GM23338 (cell line): ENCODE data around the gene ODF4. TPM values are rescaled to one million over a fixed set of nuclear protein-coding genes. Genes with fewer than 3 reads are reported as not detected.

ENCODE experiments used
- ATAC-seq: fragments of 200-7000 bp; cut with Tn5 transposase; 3 replicates; pipeline ENCODE4 v1.9.1; 2020
- DNase-seq: peaks from one replicate; pipeline ENCODE4 v3.0.0-alpha.2; 2015; ENCODE audit warnings: low spot score
- H2AFZ ChIP-seq: fragments of 200-600 bp; sonication (generic); 2 replicates; pipeline ENCODE4 v1.8.0; 2016; ENCODE audit warnings: antibody characterized with exemption, mild to moderate bottlenecking, moderate library complexity
- H3F3A ChIP-seq: fragments of 200-600 bp; sonication (generic); replicated peaks from 2 replicates; pipeline ENCODE4 v1.8.0; 2017; ENCODE audit warnings: antibody characterized with exemption, mixed run types, low read depth
- H3K27ac ChIP-seq: fragments of 200-600 bp; sonication (generic); 2 replicates; pipeline ENCODE4 v1.6.1; 2016; ENCODE audit warnings: low read depth
- H3K27me3 ChIP-seq: fragments of 200-600 bp; sonication (generic); 2 replicates; pipeline ENCODE4 v1.8.0; 2016; ENCODE audit warnings: mild to moderate bottlenecking, mixed run types, moderate library complexity; ENCODE audit not compliant: insufficient read depth
- H3K36me3 ChIP-seq: fragments of 200-600 bp; sonication (generic); 2 replicates; pipeline ENCODE4 v1.8.0; 2016; ENCODE audit warnings: mild to moderate bottlenecking; ENCODE audit not compliant: insufficient read depth
- H3K4me1 ChIP-seq: fragments of 200-600 bp; sonication (generic); 2 replicates; pipeline ENCODE4 v1.8.0; 2016; ENCODE audit warnings: mild to moderate bottlenecking, moderate library complexity; ENCODE audit not compliant: insufficient read depth
- H3K4me2 ChIP-seq: fragments of 200-600 bp; sonication (generic); 2 replicates; pipeline ENCODE4 v1.7.1; 2017; ENCODE audit warnings: mixed run types
- H3K4me3 ChIP-seq: fragments of 200-600 bp; sonication (generic); 2 replicates; pipeline ENCODE4 v1.6.1; 2016; ENCODE audit warnings: mixed run types
- H3K79me2 ChIP-seq: fragments of 200-600 bp; sonication (generic); replicated peaks from 2 replicates; pipeline ENCODE4 v1.8.0; 2017; ENCODE audit warnings: mild to moderate bottlenecking; ENCODE audit not compliant: insufficient read depth
- H3K9me2 ChIP-seq: fragments of 200-600 bp; sonication (generic); 2 replicates; pipeline ENCODE4 v1.8.0; 2017; ENCODE audit not compliant: insufficient read depth
- H4K20me1 ChIP-seq: fragments of 200-600 bp; sonication (generic); replicated peaks from 2 replicates; pipeline ENCODE4 v1.8.0; 2017; ENCODE audit warnings: mild to moderate bottlenecking; ENCODE audit not compliant: insufficient read depth
- H3K27ac Mint-ChIP-seq: 2 replicates; pipeline ENCODE4 v1.8.0; 2020; ENCODE audit warnings: inconsistent platforms, mild to moderate bottlenecking, moderate library complexity, mixed read lengths
- H3K27me3 Mint-ChIP-seq: 3 replicates; pipeline ENCODE4 v1.8.0; 2022; ENCODE audit warnings: low read depth, mild to moderate bottlenecking, moderate library complexity, mixed read lengths, inconsistent platforms; ENCODE audit not compliant: insufficient read depth, poor library complexity
- H3K36me3 Mint-ChIP-seq: 3 replicates; pipeline ENCODE4 v1.8.0; 2021; ENCODE audit warnings: low read depth, mild to moderate bottlenecking, inconsistent platforms, moderate library complexity, mixed read lengths
- H3K4me1 Mint-ChIP-seq: 3 replicates; pipeline ENCODE4 v1.8.0; 2020; ENCODE audit warnings: mild to moderate bottlenecking, inconsistent platforms, mixed read lengths
- H3K4me3 Mint-ChIP-seq: 3 replicates; pipeline ENCODE4 v1.8.0; 2021; ENCODE audit warnings: moderate library complexity, mild to moderate bottlenecking, inconsistent platforms, mixed read lengths
- H3K9me3 Mint-ChIP-seq: 3 replicates; pipeline ENCODE4 v1.8.0; 2020; ENCODE audit warnings: moderate library complexity, mild to moderate bottlenecking, inconsistent platforms, mixed read lengths
- CREB1 ChIP-seq: fragments of 250-450 bp; sonication (Bioruptor Pico); IDR thresholded peaks from 2 replicates; pipeline ENCODE4 v1.5.0; 2020; ENCODE audit warnings: low read depth, mild to moderate bottlenecking, moderate library complexity
- EZH2 ChIP-seq: fragments of 200-600 bp; sonication (generic); IDR thresholded peaks from one replicate; pipeline ENCODE4 v1.8.0; 2017; ENCODE audit warnings: antibody characterized with exemption, mild to moderate bottlenecking, low read depth; ENCODE audit not compliant: unreplicated experiment
- EZH2phosphoT487 ChIP-seq: fragments of 200-600 bp; sonication (generic); IDR thresholded peaks from one replicate; pipeline ENCODE4 v1.8.1; 2018; ENCODE audit warnings: antibody characterized with exemption; ENCODE audit not compliant: unreplicated experiment
- JUNB ChIP-seq: IDR thresholded peaks from one replicate; pipeline ENCODE4 v1.6.1; 2016; ENCODE audit warnings: antibody characterized with exemption; ENCODE audit not compliant: unreplicated experiment
- NANOG ChIP-seq: IDR thresholded peaks from 2 replicates; pipeline ENCODE4 v1.6.1; 2016; ENCODE audit warnings: antibody characterized with exemption, borderline replicate concordance
- POLR2AphosphoS5 ChIP-seq: IDR thresholded peaks from 2 replicates; pipeline ENCODE4 v1.6.1; 2016; ENCODE audit warnings: antibody characterized with exemption, low read depth
- STAT1 ChIP-seq: IDR thresholded peaks from one replicate; pipeline ENCODE4 v1.6.1; 2016; ENCODE audit warnings: antibody characterized with exemption; ENCODE audit not compliant: unreplicated experiment
- ZNF114 ChIP-seq: fragments of 250-450 bp; sonication (Bioruptor Pico); IDR thresholded peaks from 2 replicates; pipeline ENCODE4 v1.5.0; 2020; ENCODE audit warnings: mild to moderate bottlenecking, moderate library complexity
- ZNF331 ChIP-seq: fragments of 250-450 bp; sonication (Bioruptor Pico); IDR thresholded peaks from 2 replicates; pipeline ENCODE4 v1.5.0; 2020; ENCODE audit warnings: low read depth, mild to moderate bottlenecking, moderate library complexity
- polyA plus RNA-seq: library from polyadenylated mRNA; unstranded; fragments of >200 nt; fragmentation: Nextera tagmentation; extraction: Ambion mirVana; gene quantifications from 2 replicates; pipeline ENCODE4 v1.2.1, GENCODE V29; 2016
- total RNA-seq: library from RNA; depleted of rRNA; stranded (reverse); fragments of >200 nt; shearing (Covaris generic); gene quantifications from 2 replicates; pipeline ENCODE4 v1.2.3, GENCODE V29; 2014
- TF ChIP-seq, protein P1 (sequence below): IDR thresholded peaks from 2 replicates; pipeline ENCODE4 v1.6.1; 2016; ENCODE audit warnings: antibody characterized with exemption
- TF ChIP-seq, protein P2 (sequence below), 2 experiments: fragments of 200-600 bp in 1 of 2; sonication (generic) in 1 of 2; conservative IDR thresholded peaks; 2 replicates each; pipeline versions ENCODE4 v1.5.1 to v1.6.1; 2016 to 2017; ENCODE audit warnings: antibody characterized with exemption in 2 of 2, low read depth in 2 of 2, mild to moderate bottlenecking in 2 of 2, moderate library complexity in 1 of 2
- TF ChIP-seq, protein P3 (sequence below): IDR thresholded peaks from one replicate; pipeline ENCODE4 v1.6.1; 2018; ENCODE audit warnings: antibody characterized with exemption; ENCODE audit not compliant: unreplicated experiment
- TF ChIP-seq, protein P4 (sequence below): fragments of 250-450 bp; sonication (Bioruptor Pico); IDR thresholded peaks from 2 replicates; pipeline ENCODE4 v1.5.0; 2020; ENCODE audit warnings: mild to moderate bottlenecking, moderate library complexity

Gene ODF4
- total and polyA plus RNA-seq, 2 experiments from 2014 or later, result not detected

DNA sequence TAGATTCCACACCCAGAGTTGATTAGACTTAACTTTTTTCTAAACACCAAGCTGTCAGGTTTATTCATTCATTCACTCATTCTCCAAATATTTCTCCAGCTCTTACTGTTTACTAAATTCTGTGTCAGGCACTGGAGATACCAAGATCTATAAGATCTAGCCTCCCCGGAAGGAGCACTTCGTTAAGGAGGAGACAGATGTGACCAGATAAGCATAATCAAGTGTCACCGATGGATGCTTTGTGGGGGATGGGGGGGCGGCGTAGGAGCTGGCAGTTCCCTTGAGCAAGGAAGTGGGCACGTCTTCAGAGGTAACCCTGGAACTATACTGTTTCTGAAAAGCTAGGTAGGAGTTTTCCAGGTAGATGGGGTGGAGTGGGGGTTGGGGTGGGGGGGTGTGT, 47.2 kb downstream of the ODF4 start:
- no peak overlapping the region for H3K4me3 ChIP-seq
- peaks cover 3% of the 10 kb centered on the region for H4K20me1 ChIP-seq
- H3K36me3 Mint-ChIP-seq, result peaks cover 19% of the 10 kb centered on the region
- H3K79me2 ChIP-seq, result peaks cover 11% of the 10 kb centered on the region
- TF ChIP-seq EZH2, result no peak
- TF ChIP-seq, protein P1, sequence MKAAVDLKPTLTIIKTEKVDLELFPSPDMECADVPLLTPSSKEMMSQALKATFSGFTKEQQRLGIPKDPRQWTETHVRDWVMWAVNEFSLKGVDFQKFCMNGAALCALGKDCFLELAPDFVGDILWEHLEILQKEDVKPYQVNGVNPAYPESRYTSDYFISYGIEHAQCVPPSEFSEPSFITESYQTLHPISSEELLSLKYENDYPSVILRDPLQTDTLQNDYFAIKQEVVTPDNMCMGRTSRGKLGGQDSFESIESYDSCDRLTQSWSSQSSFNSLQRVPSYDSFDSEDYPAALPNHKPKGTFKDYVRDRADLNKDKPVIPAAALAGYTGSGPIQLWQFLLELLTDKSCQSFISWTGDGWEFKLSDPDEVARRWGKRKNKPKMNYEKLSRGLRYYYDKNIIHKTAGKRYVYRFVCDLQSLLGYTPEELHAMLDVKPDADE, result no peak
- TF ChIP-seq POLR2AphosphoS5, result no peak
- no peak for TF ChIP-seq NANOG
- TF ChIP-seq CREB1 (CRISPR knock-in tag), result no peak
- TF ChIP-seq ZNF331 (CRISPR knock-in tag), result no peak
- no peak for TF ChIP-seq JUNB
- TF ChIP-seq, protein P2, sequence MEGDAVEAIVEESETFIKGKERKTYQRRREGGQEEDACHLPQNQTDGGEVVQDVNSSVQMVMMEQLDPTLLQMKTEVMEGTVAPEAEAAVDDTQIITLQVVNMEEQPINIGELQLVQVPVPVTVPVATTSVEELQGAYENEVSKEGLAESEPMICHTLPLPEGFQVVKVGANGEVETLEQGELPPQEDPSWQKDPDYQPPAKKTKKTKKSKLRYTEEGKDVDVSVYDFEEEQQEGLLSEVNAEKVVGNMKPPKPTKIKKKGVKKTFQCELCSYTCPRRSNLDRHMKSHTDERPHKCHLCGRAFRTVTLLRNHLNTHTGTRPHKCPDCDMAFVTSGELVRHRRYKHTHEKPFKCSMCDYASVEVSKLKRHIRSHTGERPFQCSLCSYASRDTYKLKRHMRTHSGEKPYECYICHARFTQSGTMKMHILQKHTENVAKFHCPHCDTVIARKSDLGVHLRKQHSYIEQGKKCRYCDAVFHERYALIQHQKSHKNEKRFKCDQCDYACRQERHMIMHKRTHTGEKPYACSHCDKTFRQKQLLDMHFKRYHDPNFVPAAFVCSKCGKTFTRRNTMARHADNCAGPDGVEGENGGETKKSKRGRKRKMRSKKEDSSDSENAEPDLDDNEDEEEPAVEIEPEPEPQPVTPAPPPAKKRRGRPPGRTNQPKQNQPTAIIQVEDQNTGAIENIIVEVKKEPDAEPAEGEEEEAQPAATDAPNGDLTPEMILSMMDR (conservative IDR thresholded peaks at IDR 0.05; ENCODE audit: low read depth in 2 of 2), result no peak
- TF ChIP-seq STAT1, result no peak
- TF ChIP-seq ZNF114 (CRISPR knock-in tag), result no peak
- TF ChIP-seq, protein P3, sequence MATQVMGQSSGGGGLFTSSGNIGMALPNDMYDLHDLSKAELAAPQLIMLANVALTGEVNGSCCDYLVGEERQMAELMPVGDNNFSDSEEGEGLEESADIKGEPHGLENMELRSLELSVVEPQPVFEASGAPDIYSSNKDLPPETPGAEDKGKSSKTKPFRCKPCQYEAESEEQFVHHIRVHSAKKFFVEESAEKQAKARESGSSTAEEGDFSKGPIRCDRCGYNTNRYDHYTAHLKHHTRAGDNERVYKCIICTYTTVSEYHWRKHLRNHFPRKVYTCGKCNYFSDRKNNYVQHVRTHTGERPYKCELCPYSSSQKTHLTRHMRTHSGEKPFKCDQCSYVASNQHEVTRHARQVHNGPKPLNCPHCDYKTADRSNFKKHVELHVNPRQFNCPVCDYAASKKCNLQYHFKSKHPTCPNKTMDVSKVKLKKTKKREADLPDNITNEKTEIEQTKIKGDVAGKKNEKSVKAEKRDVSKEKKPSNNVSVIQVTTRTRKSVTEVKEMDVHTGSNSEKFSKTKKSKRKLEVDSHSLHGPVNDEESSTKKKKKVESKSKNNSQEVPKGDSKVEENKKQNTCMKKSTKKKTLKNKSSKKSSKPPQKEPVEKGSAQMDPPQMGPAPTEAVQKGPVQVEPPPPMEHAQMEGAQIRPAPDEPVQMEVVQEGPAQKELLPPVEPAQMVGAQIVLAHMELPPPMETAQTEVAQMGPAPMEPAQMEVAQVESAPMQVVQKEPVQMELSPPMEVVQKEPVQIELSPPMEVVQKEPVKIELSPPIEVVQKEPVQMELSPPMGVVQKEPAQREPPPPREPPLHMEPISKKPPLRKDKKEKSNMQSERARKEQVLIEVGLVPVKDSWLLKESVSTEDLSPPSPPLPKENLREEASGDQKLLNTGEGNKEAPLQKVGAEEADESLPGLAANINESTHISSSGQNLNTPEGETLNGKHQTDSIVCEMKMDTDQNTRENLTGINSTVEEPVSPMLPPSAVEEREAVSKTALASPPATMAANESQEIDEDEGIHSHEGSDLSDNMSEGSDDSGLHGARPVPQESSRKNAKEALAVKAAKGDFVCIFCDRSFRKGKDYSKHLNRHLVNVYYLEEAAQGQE, result no peak
- TF ChIP-seq, protein P4, sequence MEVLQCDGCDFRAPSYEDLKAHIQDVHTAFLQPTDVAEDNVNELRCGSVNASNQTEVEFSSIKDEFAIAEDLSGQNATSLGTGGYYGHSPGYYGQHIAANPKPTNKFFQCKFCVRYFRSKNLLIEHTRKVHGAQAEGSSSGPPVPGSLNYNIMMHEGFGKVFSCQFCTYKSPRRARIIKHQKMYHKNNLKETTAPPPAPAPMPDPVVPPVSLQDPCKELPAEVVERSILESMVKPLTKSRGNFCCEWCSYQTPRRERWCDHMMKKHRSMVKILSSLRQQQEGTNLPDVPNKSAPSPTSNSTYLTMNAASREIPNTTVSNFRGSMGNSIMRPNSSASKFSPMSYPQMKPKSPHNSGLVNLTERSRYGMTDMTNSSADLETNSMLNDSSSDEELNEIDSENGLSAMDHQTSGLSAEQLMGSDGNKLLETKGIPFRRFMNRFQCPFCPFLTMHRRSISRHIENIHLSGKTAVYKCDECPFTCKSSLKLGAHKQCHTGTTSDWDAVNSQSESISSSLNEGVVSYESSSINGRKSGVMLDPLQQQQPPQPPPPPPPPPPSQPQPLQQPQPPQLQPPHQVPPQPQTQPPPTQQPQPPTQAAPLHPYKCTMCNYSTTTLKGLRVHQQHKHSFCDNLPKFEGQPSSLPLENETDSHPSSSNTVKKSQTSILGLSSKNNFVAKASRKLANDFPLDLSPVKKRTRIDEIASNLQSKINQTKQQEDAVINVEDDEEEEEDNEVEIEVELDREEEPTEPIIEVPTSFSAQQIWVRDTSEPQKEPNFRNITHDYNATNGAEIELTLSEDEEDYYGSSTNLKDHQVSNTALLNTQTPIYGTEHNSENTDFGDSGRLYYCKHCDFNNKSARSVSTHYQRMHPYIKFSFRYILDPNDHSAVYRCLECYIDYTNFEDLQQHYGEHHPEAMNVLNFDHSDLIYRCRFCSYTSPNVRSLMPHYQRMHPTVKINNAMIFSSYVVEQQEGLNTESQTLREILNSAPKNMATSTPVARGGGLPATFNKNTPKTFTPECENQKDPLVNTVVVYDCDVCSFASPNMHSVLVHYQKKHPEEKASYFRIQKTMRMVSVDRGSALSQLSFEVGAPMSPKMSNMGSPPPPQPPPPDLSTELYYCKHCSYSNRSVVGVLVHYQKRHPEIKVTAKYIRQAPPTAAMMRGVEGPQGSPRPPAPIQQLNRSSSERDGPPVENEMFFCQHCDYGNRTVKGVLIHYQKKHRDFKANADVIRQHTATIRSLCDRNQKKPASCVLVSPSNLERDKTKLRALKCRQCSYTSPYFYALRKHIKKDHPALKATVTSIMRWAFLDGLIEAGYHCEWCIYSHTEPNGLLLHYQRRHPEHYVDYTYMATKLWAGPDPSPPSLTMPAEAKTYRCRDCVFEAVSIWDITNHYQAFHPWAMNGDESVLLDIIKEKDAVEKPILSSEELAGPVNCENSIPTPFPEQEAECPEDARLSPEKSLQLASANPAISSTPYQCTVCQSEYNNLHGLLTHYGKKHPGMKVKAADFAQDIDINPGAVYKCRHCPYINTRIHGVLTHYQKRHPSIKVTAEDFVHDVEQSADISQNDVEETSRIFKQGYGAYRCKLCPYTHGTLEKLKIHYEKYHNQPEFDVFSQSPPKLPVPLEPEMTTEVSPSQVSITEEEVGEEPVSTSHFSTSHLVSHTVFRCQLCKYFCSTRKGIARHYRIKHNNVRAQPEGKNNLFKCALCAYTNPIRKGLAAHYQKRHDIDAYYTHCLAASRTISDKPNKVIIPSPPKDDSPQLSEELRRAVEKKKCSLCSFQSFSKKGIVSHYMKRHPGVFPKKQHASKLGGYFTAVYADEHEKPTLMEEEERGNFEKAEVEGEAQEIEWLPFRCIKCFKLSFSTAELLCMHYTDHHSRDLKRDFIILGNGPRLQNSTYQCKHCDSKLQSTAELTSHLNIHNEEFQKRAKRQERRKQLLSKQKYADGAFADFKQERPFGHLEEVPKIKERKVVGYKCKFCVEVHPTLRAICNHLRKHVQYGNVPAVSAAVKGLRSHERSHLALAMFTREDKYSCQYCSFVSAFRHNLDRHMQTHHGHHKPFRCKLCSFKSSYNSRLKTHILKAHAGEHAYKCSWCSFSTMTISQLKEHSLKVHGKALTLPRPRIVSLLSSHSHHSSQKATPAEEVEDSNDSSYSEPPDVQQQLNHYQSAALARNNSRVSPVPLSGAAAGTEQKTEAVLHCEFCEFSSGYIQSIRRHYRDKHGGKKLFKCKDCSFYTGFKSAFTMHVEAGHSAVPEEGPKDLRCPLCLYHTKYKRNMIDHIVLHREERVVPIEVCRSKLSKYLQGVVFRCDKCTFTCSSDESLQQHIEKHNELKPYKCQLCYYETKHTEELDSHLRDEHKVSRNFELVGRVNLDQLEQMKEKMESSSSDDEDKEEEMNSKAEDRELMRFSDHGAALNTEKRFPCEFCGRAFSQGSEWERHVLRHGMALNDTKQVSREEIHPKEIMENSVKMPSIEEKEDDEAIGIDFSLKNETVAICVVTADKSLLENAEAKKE (CRISPR knock-in tag), result no peak
- TF ChIP-seq EZH2phosphoT487, result no peak
- H2AFZ ChIP-seq, result no peak overlapping the region
- H3K4me1 Mint-ChIP-seq, result peaks cover 13% of the 10 kb centered on the region
- H3K27me3 ChIP-seq, result no peaks in the 10 kb centered on the region
- peaks cover 8% of the 10 kb centered on the region for H3F3A ChIP-seq
- peaks cover 3% of the 10 kb centered on the region; the same call in 1 of the 3 replicates for H3K9me3 Mint-ChIP-seq
- H3K9me2 ChIP-seq, result no peaks in the 10 kb centered on the region
- peaks cover 21% of the 10 kb centered on the region for H3K27me3 Mint-ChIP-seq
- ATAC-seq, result no peak
- no peak for DNase-seq
- H3K4me2 ChIP-seq, result no peak overlapping the region
- H3K4me1 ChIP-seq, result peaks cover 12% of the 10 kb centered on the region
- H3K4me3 Mint-ChIP-seq, result no peak overlapping the region
- H3K27ac Mint-ChIP-seq, result no peak overlapping the region
- peaks cover 3% of the 10 kb centered on the region; the same call in 1 of the 2 replicates for H3K36me3 ChIP-seq
- no peak overlapping the region for H3K27ac ChIP-seq
